Lung (tissue), 12 donors: Measurements from ENCODE around the gene COL5A2. TPM values are rescaled to one million over a fixed set of nuclear protein-coding genes. Genes with fewer than 3 reads are reported as not detected.

Experiments
- ATAC-seq: fragments of 200-7000 bp; cut with Tn5 transposase; one replicate; pipeline ENCODE4 v1.9.1; 2020; ENCODE audit warnings: moderate number of reproducible peaks; ENCODE audit not compliant: insufficient read depth, low FRiP score
- DNase-seq, 3 donors: peaks; one replicate each; pipeline ENCODE4 v3.0.0-alpha.2; 2013 to 2017
- H3K27ac ChIP-seq, 2 donors: one replicate each; pipeline ENCODE4 v1.5.1; 2013; ENCODE audit warnings: mild to moderate bottlenecking in 2 of 2, moderate library complexity in 2 of 2, control low read depth in 1 of 2, inconsistent platforms in 1 of 2, low read depth in 1 of 2, low read length in 1 of 2
- H3K27me3 ChIP-seq, 3 donors: one replicate each; pipeline ENCODE4 v1.5.1; 2013; ENCODE audit warnings: low read length in 2 of 3; ENCODE audit not compliant: control insufficient read depth in 3 of 3, insufficient read depth in 3 of 3
- H3K36me3 ChIP-seq, 4 donors: one replicate each; pipeline ENCODE4 v1.5.1; 2013; ENCODE audit warnings: low read length in 4 of 4, mild to moderate bottlenecking in 1 of 4, moderate library complexity in 1 of 4; ENCODE audit not compliant: control insufficient read depth in 4 of 4, insufficient read depth in 4 of 4
- H3K4me1 ChIP-seq, 5 donors: one replicate each; pipeline ENCODE4 v1.5.1; 2013; ENCODE audit warnings: low read length in 5 of 5, mild to moderate bottlenecking in 2 of 5, moderate library complexity in 1 of 5; ENCODE audit not compliant: control insufficient read depth in 5 of 5, insufficient read depth in 5 of 5
- H3K4me3 ChIP-seq: one replicate; pipeline ENCODE4 v1.5.1; 2013; ENCODE audit warnings: mild to moderate bottlenecking, control low read depth, moderate library complexity
- H3K9ac ChIP-seq, 2 donors: one replicate each; pipeline ENCODE4 v1.5.1; 2013; ENCODE audit warnings: low read length in 2 of 2, control low read depth in 1 of 2; ENCODE audit not compliant: insufficient read depth in 1 of 2
- H3K9me3 ChIP-seq, 4 donors: one replicate each; pipeline ENCODE4 v1.5.1; 2013; ENCODE audit warnings: low read length in 3 of 4, mild to moderate bottlenecking in 1 of 4, moderate library complexity in 1 of 4; ENCODE audit not compliant: control insufficient read depth in 4 of 4, insufficient read depth in 3 of 4
- WGBS, 2 donors: extraction: QIAGEN DNeasy Blood & Tissue Kit; methylation state at CpG; one replicate each; pipeline ENCODE4 v1.1.7; 2013; 5-methylcytosine and 5-hydroxymethylcytosine counted together
- polyA plus RNA-seq, 2 donors: library from polyadenylated mRNA; stranded (reverse); fragments of 200-250 nt; gene quantifications; one replicate each; pipeline ENCODE4 v1.2.1, GENCODE V29; 2013
- total RNA-seq, 2 donors: library from RNA; depleted of rRNA in 1 of 2; stranded (reverse); fragments of >200 nt in 1 of 2; gene quantifications; one replicate each; pipeline ENCODE4 v1.2.1, GENCODE V29; 2014 to 2021
- TF ChIP-seq, protein P1 (sequence below): IDR thresholded peaks from 2 replicates; pipeline ENCODE4 v1.5.1; 2012; ENCODE audit warnings: mild to moderate bottlenecking; ENCODE audit errors: control extremely low read depth, extremely low read depth
- donor health status: control.
- donor health status: control.
- donor health status: Bipolar disorder and iron deficiency.
- donor health status: healthy.
- donor health status: DM: yes; HTN: yes; CAD: no.

COL5A2 gene
- total and polyA plus RNA-seq, 4 donors = 9.9 to 209 (median 48.8) TPM

DNA sequence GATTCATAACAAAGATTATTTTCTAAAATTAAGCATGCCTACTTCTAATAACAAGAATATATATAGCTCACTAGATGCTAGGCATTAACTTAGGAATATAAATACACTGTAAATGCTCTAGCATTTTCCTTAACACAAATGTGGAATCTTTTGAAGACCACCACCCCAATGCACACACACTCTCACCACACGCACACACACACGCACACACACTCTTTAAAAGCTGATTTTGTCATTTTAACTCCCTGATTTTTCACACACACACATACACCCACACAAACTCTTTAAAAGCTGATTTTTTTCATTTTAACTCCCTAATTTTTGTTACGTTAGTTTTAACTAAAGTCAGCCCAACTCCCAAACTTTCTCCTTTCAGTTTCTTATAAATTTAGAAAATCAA is 3.0 kb downstream of the COL5A2 start:
- no peak for ATAC-seq
- H3K27ac ChIP-seq = no peak overlapping the region
- peak; percentile 18 to 60 (median 48) for DNase-seq
- no peaks in the 10 kb centered on the region for H3K27me3 ChIP-seq
- 83 to 95% methylated on average over 3 of the region's 3 CpGs for WGBS, 2 donors
- H3K4me1 ChIP-seq = peaks cover 0 to 15% (median 6%) of the 10 kb centered on the region in 5 donors
- peaks cover 0 to 6% (median under 1%) of the 10 kb centered on the region in 4 donors for H3K36me3 ChIP-seq
- H3K9me3 ChIP-seq = no peaks in the 10 kb centered on the region
- peak overlapping the region in 1 of 2 donors; percentile 91 for H3K9ac ChIP-seq
- TF ChIP-seq, protein P1, sequence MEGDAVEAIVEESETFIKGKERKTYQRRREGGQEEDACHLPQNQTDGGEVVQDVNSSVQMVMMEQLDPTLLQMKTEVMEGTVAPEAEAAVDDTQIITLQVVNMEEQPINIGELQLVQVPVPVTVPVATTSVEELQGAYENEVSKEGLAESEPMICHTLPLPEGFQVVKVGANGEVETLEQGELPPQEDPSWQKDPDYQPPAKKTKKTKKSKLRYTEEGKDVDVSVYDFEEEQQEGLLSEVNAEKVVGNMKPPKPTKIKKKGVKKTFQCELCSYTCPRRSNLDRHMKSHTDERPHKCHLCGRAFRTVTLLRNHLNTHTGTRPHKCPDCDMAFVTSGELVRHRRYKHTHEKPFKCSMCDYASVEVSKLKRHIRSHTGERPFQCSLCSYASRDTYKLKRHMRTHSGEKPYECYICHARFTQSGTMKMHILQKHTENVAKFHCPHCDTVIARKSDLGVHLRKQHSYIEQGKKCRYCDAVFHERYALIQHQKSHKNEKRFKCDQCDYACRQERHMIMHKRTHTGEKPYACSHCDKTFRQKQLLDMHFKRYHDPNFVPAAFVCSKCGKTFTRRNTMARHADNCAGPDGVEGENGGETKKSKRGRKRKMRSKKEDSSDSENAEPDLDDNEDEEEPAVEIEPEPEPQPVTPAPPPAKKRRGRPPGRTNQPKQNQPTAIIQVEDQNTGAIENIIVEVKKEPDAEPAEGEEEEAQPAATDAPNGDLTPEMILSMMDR = no peak
- no peak overlapping the region for H3K4me3 ChIP-seq

DNA sequence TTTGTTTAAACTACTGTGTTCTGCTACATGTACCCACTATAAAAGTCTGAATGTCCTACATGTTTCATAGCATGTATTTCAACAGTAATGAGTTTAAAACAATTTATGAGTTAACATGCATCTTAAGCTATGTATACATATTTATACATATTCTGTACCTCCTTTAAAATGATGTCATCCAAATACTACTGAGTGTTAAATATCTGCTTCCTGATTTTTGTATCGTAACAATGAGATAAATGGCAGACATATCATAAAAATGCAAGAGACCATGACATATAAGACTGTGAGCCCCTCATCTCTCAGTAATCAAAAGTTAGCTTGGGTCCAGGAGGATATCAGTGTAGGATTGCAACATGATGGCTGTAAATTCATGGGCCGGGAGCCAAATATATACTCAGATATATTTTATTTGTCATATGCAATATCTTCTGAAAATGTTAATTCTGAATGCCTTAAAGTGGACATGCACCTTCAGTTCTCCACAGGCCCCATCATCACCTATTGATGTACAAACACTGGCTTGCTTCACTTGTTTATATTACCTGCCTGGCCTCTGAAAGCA is 3.6 kb downstream of the COL5A2 start:
- Histone ChIP-seq H3K9ac (peak overlapping the region in 1 of 2 donors; percentile 91), H3K27ac (no peak overlapping the region), H3K4me1 (peaks cover 0 to 15% (median 6%) of the 10 kb centered on the region in 5 donors), H3K36me3 (peaks cover 0 to 6% (median under 1%) of the 10 kb centered on the region in 4 donors), H3K27me3 (no peaks in the 10 kb centered on the region), H3K9me3 (no peaks in the 10 kb centered on the region), H3K4me3 (no peak overlapping the region)
- WGBS, 2 donors = 81 to 89% methylated on average over 2 of the region's 2 CpGs
- ATAC-seq = no peak
- peak; percentile 18 to 60 (median 60) for DNase-seq
- TF ChIP-seq, protein P1 = no peak

DNA sequence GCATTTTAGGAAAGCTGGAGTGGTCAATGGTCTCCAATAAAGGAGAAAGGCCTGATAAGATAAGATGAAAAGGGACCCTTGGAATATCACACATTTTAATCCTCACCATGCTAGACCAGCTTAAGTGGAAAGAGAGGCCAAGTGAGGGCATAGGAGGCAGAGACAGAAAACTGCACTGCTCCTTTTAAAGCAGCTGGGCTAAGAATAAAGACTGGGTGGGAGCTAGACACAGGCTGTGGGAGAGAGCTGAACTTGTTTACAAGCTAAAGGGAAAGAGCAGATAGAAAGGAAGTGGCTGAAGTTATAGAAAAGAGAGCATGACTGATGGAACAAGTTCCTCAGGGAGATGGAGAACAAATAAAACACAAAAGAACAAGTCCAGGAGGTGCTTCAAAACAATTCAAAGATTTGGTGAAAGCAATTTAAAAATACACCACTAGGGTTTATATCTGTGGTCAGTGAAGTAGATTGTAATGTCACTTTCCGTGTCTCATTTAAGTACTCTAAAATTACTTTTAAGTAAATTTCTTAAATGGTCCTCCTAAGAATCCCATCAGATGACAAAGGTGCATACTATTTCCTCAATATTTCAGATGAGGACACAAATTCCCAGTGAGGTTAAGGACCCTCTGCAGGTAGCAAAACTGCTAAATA is 7.5 kb downstream of the COL5A2 start:
- Histone ChIP-seq H3K4me3 (no peak overlapping the region), H3K4me1 (peaks cover 0 to 7% (median 4%) of the 10 kb centered on the region in 5 donors), H3K27ac (no peak overlapping the region), H3K36me3 (peaks cover 0 to 2% (median 0%) of the 10 kb centered on the region in 4 donors), H3K9ac (no peak overlapping the region), H3K9me3 (no peaks in the 10 kb centered on the region), H3K27me3 (no peaks in the 10 kb centered on the region)
- no peak for ATAC-seq
- peak in 1 of 3 donors; percentile 39 for DNase-seq
- 62 to 84% methylated on average over 1 of the region's 1 CpG for whole genome bisulfite sequencing, 2 donors
- TF ChIP-seq, protein P1 = no peak
